CD1c-positive myeloid dendritic cell (primary cell): ENCODE data around the gene ZMYND10.
A peak's percentile ranks its signal among the peaks of the same experiment; 100 is the strongest.

Experiments used
- DNase-seq: peaks from one replicate; pipeline ENCODE4 v3.0.0-alpha.2; 2016; ENCODE audit errors: extremely low spot score

Gene ZMYND10

GRCh38 chr3:50347187-50347813 is 1.8 kb upstream of the ZMYND10 start:
- peak; percentile 87 for DNase-seq

DNA sequence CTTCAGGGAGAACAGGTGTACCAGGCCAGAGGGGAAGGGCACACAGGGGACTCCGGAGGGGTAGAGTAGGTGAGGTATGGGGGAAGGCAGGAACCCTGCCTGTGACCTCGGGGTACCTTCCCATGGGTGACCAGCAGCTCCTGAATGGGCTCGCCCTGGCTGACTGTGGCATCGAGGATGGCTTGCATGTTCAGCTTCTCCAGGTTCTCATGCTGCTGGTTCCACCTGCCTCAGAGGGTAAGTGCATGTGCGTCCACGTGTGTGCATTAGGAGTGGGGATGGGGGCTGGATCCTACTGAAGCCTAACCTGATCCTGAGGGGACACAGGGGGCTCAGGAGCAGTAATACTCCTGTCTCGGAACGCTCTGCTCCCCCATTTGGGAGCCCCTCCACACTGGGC is 524 bp downstream of the ZMYND10 start:
- no peak for DNase-seq

DNA sequence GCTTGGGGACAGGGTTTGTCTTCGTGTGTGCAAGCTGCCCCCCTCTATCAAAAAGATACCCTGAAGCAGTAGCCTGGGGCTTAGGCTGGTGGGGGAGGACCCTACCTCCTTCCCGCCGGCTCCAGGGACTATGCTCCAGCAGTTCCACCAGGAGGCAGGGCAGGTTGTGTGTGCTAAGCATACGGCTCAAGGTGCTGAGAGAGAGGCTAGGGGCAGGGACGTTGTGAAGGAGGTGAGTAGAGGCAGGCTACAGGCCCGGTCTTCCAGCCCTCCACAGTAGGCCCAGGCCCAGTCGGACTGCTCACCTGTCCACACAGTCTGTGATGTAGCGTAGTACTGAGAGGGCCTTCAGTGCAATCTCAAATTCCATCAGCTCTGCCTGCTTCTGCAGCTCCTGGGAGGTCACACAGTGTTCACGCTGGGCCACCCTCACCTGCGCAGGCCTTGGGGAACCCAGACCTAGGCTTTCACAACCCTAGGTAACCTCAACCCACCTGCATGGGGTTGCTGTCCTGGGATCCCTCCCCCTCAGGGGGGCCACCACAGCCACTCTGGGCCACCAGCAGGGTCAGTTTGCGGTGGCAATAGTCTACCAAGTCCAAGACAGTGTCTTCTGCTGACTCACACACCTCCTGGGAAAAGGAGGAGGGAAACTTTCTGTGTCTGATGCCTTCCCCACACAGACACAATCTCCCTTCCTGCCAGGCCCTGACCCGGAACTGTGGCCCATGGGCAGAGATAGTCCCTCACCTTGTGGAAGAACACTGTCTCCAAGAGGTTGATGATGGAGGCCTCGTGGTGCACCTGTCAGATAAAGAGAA is 2.5 kb downstream of the ZMYND10 start:
- DNase-seq: no peak

DNA sequence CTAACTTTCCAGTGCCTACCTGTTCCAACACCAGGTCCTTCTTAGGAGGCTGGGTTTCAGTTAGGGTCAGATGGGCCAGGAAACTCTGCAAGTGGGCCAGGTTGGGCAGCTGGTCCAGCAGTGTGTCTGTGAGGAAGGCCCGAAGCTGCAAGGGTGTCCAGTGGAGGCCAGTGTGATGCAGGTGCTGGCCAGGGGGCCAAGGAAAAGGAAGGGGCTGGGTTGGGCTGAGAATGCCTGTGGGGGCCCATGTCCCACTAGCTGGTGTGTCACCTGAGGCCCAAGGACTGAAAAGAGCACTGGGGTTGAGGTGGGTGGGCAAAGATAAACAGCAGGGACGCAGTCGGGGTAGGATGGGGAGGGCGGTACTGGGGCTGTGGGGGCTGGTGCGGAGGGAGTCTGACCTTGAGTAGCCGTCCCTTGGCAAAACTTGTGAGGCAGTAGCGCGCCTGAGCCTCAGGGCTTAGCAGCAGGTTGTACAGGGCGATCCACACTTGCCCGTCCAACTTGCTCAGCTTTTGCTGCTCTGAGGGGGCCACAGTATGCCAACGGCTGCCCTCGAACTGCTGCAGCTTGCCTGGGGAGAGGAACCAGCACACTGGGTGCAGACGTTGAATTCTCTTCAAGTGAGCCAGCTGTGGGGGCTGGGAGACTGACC is 3.4 kb downstream of the ZMYND10 start:
- DNase-seq: no peak

DNA sequence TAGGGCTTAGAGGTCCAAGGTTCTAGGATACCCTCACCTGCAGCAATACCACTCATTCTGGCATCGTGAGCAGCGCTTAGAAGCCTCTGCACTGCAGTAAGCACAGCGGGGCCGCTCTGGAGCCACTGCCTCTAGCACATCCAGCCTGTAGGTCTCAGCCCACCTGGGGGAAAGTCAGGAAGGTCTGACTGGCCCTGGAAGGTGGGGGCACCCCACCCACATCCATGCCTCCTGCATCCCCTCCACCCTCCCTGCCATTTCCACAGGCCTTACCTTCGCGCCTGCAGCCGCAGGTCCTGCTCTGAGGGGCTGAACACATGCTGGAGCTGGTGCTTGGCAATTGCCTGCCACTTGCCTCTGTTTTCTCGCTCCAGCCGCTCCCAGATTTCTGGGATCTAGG is 4.0 kb downstream of the ZMYND10 start:
- DNase-seq: no peak

- peak; percentile 87 for DNase-seq
Measured at GRCh38 chr3:50340448-50341329, 4.8 kb downstream of the ZMYND10 start, which contains the start of gene RASSF1. Gene RASSF1, minus strand, starts transcription at chr3:50340836. Its CDS starts 31 bp downstream, at chr3:50340805.

DNA sequence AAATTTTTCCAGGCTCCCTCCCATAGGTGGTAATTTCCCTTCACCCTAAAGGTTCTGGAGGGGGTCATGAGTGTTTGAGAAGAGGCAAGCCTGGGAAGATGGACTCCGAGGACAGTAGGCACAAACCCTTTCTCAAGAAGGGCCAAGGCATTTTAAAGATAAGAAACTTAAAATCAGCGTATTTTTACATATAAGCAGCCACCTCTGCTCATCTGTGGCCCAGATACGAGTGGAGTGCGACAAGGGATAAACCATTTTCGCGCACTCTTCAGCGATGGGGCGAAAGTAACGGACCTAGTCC is 5.4 kb downstream of the ZMYND10 start:
- DNase-seq: no peak

DNA sequence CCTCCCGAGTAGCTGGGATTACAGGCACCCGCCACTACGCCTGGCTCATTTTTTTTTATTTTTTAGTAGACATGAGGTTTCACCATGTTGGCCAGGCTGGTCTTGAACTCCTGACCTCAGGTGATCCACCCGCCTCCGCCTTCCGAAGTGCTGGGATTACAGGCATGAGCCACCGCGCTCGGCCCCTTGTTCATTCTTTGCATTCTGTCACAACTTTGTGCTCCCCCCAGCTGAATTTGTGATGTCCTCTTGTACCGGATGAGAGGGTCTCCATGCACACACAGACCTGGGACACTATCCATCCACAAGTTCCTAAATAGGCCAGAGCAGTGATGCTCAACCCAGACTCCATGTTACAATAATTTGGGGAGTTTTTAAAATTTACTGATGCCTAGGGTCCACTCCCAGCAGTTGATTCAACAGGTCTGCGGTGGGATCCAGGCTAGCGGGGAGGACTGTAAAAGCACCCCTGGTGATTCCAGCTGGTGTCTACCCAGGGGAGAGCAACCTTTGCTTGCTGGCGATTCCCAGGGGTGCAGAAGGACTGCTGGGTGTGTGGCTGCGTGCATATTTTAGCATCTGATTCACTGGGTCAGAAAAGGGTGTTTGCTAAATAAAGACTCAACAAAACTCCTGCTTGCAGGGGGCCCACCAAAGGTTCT is 5.9 kb downstream of the ZMYND10 start:
- DNase-seq: no peak

- DNase-seq: peak; percentile 71
Measured at GRCh38 chr3:50338965-50339364, 6.6 kb downstream of the ZMYND10 start.

- peak; percentile 99 for DNase-seq
Measured at GRCh38 chr3:50337175-50337861, 8.2 kb downstream of the ZMYND10 start.

DNA sequence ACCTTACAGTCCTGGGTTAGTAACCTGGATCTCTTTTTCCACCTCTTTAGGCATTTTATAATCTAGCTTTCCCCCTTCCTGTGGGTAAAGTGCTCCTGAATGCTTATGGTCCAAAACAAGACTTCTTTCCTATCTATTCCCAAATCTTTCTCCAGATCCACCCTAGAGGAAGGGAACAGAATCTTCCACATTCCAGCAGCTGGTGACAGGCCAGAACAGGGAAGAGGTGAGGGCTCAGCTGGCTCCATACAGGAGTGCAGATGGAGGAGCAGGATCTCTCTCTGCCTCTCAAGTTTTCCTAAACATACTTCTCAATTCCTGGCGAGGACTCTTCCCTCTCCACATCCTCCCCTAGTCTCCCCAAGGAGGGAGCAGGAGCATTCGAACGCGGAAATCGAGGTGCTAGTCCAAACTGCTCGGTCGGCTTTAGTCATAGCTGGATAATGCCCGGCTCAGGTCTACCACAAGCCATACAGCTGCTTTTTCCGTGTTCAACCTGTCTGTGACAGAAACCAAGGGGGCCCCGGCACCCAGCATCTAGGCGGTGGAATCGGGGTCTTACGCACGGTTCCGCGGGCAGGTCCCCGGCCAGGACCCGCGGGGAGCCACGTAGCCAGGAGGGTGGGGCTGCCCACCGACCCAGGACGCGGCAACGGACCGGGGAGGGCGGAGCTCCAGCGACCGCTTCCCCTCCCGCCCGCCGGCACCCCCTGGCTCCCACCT is 8.9 kb downstream of the ZMYND10 start:
- DNase-seq: no peak

GRCh38 chr3:50334339-50335075 is 11.0 kb downstream of the ZMYND10 start:
- DNase-seq: no peak

GRCh38 chr3:50333744-50334328 is 11.7 kb downstream of the ZMYND10 start:
- DNase-seq: no peak

- no peak for DNase-seq
Measured at GRCh38 chr3:50331364-50331907, 14.1 kb downstream of the ZMYND10 start.

DNA sequence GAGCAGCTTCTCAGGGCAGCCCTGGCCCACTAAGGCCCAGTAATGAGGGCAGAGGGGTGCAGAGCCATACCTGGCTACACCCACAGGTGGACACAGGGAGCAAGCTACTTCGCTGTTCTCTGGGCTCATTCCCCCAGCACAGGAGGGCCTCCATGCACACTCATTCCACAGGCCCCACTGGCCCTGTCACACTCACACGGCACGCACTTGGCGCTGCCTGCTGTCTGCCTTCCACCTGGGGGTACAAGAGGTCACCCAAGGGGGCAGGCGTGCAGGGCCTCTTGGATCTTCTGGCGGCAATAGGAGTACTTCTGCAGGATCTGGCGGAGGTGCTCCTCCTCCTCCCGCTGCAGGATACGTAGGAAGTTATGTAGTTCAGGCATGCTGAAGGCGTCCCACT is 15.2 kb downstream of the ZMYND10 start:
- no peak for DNase-seq

DNA sequence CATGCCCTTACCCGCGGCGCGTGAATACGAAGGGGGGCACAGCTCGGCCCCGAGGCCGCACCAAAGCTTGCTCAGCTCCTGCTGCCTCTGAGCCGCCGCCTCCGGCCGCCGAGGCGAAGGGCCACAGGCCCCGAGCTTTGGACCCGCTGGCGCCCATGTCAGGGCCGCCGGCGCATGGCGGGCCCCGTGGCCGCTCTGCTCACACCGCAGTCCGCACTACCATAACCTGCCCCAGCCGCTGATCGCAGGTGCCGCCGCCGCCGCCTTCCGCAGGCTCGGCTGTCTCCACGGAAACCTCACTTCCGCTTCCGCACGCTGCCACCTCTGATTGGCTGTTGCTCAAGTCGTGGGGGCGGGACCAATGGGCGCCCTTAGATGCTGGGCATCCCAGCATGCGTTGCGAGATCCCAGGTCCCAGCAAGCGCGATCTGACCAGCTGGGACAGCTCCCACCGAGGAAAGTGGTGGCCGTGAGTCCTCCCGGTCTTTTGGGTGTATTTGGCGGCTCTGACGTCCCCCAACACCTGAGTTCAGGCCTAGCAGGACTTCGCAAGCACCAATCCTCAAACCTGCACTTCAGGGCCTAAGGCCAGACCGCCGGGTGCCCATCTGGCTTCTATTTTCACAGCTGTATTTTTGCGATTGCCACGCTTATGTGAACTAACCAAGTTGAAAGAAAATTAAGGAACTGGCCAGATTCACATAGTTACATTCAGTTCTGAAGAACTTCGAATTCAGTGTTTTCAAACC is 17.4 kb downstream of the ZMYND10 start, which contains the start of gene TUSC2:
TSS of gene TUSC2 (minus strand) at position 281 of the 749 bp plus-strand sequence. CDS start at position 157, 124 bp downstream.
- DNase-seq: peak; percentile 98

DNA sequence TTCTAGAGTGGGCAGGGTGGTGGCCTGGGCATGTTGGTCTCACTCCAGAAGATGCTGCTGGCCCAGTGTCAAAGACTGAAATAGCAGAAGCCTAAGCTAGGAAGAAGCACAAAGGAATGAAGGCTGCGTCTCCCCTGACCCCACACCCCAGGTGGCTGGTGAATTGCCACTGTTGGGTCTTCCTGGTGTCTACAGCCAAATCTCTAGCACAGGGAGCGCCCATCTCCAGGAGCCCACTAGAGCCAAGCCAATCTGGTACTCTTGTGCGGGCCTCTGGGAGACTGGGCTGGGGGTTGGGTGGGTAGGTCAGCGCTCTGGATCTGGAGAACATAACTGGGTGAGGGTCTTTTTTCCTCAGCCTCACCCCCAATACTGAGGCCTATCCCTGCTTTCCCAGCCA is 18.4 kb downstream of the ZMYND10 start:
- no peak for DNase-seq

DNA sequence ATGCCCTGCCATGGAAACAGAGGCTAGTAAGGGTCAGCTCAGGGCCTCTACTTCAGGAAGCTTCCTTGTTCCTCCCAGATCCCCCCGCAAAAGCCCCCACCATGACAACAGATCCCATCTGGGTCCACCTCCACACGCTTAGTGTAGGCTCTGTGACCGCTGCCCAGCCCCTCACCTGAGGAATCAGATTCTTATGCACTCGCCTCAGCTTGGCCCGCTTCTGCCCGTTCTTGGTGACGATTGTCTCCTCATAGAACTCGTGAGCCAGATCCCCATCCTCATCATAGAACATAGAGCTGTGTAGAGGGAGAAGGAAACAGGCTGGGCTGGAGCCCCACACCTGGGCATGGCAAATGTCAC is 19.4 kb downstream of the ZMYND10 start:
- no peak for DNase-seq
